GM12891 (cell line): ENCODE results near the gene APEH.
A peak's percentile ranks its signal among the peaks of the same experiment; 100 is the strongest.
"Not testable (repeated sequence)": the region's sequence is repeated elsewhere in the genome, so short reads cannot be mapped to it uniquely, and the experiment has no call there.

ENCODE experiments used
- DNase-seq: peaks from one replicate; pipeline ENCODE4 v3.0.0; 2011; ENCODE audit warnings: low spot score; ENCODE audit not compliant: insufficient read length
- FAIRE-seq: peaks from 2 replicates; lab custom pipeline; 2011; peaks lifted over from hg19 to GRCh38; lab: Jason Lieb, UNC
- PAX5 ChIP-seq: IDR thresholded peaks from 2 replicates; pipeline ENCODE4 v1.6.1; 2011; ENCODE audit warnings: low read length, moderate library complexity, mild to moderate bottlenecking; ENCODE audit not compliant: insufficient read depth, severe bottlenecking
- POLR2A ChIP-seq: IDR thresholded peaks from 2 replicates; pipeline ENCODE4 v1.6.1; 2011; ENCODE audit warnings: low read depth, low read length, control low read depth
- POLR2AphosphoS5 ChIP-seq: IDR thresholded peaks from 2 replicates; pipeline ENCODE4 v1.6.1; 2011; ENCODE audit warnings: low read depth, low read length, control low read depth
- POU2F2 ChIP-seq: IDR thresholded peaks from 2 replicates; pipeline ENCODE4 v1.6.1; 2011; ENCODE audit warnings: low read depth, mild to moderate bottlenecking, control low read depth, low read length, moderate library complexity
- SPI1 ChIP-seq: IDR thresholded peaks from 2 replicates; pipeline ENCODE4 v1.6.1; 2011; ENCODE audit warnings: low read depth, low read length, control low read depth
- TAF1 ChIP-seq: IDR thresholded peaks from 2 replicates; pipeline ENCODE4 v1.6.1; 2011; ENCODE audit warnings: low read depth, low read length, control low read depth

Gene APEH

DNA sequence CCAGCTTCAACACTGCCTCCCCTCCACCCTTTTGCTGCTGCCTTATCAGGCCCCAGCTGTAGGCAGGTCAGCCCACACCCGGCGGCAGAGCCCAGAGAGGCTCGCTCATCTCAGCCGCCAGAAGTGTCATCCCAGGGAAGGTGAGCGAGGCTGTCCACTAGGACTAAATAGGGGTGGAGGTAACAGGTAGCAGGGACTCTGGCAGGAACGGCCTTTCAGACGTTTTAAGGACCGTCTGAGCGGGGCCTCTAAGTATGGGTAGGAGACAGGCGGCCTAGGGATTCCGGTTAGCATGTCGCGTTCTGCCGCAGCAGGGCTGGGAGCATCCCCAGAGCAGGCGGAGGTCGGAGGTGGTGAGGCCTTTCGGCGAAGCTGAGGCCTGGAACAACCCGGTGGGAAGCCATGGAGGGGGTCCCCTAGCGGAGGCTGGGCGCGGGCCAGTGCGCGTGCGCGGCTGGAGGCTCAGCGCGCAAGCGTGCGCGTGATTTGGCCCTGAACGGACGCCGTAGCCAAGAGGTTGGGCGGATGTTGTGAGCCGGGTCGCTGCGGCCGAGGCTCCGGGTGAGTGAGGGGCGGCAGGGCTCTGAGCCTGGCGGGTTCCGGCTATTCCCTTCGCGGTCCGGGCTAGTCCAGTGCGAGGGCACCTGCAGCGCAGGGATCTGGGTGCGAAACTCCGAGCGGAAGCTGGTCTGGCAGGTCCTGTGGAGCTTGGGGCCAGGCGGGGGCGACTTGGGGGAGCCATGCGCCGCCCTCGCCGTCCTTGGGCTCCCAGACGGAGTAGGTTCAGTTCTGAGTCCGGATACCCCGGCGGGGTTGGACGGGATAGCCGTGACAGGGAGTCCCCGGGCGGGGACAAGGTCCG is 15.1 kb downstream of the APEH start, which contains the start of the genes MST1 and RNF123:
Gene MST1, minus strand, starts transcription at position 429 of the 862 bp plus-strand sequence. CDS start 783 bp downstream, outside the sequence.
Gene RNF123, plus strand, starts transcription at position 512 of the 862 bp plus-strand sequence. CDS start 1,609 bp downstream, outside the sequence.
- FAIRE-seq (peak; percentile 78), DNase-seq (peak; percentile 98)
- TF ChIP-seq PAX5 (no peak), TAF1 (peak; percentile 66; the same call in 1 of the 2 replicates), POLR2AphosphoS5 (no peak), POU2F2 (0 out of 2 replicates have a peak, but pooled peaks have one; percentile 47), SPI1 (no peak), POLR2A (peak; percentile 63)

DNA sequence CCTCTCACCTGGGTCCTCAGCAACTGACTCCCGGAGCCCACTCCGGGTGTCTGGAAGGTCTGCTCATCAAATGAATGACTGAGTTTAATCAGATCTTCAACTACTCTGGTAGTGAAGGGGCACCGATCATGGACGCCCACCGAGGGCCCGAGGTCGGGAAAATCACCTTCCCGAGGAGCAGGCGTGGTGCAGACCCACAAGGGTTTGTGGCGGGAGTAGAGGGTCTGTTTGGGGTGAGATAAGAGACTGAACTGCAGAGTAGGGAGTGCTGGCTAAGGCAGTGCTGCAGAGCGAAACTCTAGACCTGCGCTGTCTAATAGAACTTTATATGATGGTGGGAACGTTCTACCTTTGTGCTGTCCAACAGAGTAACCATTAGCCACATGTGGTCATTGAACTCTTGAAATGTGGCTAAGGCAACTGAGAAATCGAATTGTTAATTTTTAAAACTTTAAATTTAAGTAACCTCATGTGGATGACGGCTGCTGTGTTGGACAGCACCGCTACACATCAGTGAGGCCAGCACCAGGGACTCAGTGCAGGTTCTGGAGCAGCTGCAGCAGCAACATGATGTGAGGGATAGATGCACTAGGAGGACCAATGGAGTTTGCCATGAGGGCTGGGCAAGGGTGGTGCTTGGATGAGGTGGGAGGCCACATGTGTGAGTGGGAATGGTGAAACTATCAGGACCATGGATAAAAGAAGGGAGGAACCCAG is 15.9 kb downstream of the APEH start:
- FAIRE-seq, DNase-seq: not testable (repeated sequence)

DNA sequence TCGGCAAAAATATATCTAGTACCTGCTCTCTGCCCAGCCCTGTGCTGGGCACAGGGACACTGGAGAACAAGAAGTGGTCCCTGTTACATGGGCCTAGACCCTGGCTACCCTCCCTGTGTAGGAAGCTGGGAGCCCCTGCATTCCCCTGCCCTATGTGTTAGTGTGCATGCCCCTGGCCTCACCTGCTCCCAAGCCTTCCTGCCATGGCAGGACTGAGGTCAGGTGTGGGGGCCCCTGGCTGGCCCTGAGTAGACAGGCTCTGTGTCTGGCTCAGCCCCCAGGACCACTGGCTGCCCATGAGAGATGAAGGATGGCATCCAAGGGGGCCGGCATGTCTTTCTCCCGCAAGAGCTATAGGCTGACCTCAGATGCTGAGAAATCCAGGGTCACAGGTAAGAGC is 16.7 kb downstream of the APEH start:
- FAIRE-seq, DNase-seq: not testable (repeated sequence)

DNA sequence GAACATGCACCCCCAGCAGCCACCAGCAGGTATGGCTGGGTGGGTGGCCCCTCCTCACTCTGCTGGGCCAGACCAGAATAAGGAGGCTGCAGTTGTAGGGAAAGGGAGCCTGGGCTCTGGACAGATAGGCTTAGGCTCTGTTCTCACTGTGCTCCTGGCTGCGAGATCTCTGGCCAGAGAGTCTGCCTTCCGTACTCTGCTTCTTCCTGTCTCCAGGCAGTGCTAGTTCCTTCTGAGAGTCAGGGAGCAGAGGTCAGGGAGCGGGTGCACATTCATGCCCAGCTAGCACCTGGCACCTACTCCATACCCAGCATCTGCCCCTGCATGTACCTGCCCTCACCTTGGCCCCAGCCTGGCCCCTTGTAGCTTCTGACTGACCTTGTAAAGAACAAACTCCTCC is 17.3 kb downstream of the APEH start:
- DNase-seq, FAIRE-seq: not testable (repeated sequence)

DNA sequence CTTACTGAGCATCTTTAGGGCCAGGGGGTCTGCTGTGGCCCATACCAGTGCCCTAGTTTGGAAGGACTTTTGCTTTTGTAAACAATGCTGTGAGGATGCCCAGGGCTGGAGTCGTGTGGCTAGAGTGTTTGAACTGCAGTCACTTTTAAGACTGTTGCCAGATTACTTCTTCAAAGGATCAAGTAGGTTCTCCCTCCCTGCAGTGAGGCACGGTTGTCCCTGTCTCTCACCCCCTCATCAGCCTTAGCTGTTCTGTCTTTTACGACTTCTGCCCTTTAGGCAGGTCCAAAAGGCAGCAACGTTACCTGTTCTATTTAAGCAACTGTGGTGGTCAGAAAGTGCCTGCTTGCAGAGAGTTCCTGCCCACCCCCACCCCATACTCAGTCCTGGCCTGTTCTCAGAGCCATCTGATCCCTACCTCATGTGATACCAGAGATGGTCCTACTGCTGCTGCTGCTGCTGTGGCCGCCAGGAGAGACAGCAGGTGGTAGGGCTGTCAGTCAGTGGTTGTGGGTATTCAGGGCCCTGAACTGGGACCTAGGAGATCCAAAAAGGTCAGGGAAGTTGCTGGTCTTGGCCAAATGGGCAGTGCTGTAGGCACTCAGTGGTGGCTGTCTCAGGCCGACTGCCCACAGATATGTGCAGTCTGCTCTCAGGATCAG is 20.4 kb downstream of the APEH start:
- DNase-seq, FAIRE-seq: not testable (repeated sequence)

DNA sequence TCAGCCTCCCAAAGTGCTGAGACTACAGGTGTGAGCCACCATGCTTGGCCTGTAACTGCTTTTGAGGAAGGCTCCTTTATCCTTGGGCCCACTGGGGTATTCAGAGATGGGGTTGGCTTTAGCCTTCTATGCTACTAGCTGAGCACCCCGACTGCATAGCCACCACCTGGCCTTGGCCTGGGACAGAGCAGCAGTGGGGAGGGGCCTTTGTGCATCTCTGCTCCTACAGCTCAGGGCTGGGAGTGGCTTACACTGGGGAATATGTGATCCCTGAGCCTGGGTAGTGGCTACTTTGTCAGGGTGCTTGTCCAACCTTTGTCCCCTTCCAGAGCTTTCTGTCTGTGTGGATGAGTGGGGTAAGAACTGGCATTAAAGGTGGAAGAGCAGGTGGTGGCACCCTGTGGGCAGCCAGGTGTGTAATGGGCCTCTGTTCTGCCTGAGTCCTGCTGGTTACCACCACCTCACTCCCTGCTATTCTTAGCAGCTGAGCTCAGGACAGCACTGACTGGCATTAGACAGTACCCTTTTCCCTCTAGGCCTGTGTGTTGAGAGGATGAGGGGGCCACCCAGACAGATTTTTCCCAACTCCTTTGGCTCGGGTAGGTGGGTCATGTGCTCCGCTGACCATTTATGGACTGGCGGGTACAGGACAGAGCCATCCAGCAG is 21.3 kb downstream of the APEH start:
- not testable (repeated sequence) for DNase-seq
- peak; percentile 71 for FAIRE-seq

DNA sequence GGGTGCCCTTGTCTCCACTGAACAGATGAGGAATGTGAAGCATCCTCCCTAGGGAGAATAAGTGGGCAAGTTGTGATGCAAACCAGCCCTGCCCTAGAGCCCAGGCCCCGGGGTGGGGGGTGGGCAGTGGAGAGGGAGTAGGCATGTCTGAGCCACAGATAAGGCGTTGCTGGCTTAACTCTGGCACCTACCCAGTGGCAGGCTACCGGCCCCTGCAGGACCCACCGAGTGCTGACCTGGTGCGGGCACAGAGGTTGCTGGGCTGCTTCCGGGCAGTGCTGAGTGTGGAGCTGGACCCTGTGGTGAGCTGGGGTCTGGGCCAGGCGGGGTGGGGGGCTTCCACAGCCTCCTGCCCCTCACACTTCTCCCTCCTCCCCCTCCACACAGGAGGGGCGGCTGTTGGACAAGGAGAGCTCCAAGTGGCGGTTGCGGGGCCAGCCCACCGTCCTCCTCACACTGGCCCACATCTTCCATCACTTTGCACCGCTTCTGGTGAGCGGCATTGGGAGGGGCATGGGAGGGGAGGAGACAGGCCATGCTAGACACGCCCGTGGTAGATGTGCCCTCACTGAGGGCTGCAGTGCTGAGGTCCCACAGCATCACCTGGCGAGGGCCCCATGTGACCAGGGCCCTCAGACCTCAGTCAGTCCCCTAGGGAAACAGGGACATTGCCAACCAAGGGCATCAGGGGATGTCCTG is 25.3 kb downstream of the APEH start:
- no peak for FAIRE-seq
- TF ChIP-seq POLR2AphosphoS5 (no peak), TAF1 (no peak), POLR2A (no peak)
- no peak for DNase-seq

DNA sequence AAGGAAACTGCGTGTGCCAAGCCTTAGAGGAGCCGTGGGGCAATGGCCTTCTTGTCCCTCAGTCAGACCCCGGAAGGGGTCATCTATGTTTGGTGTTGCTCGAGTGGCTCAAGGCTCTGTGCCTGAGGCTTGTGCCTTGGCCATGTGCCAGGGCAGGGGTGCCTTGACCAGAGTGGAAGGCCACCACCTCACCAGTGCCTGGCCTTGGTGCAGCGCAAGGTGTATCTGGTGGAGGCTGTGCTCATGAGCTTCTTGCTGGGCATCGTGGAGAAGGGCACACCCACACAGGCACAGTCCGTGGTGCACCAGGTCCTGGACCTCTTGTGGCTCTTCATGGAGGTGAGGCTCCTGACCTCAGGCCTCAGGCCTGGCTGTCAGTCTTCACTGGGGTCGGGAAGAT is 25.9 kb downstream of the APEH start:
- no peak for DNase-seq
- TF ChIP-seq TAF1 (no peak), POLR2A (no peak), POLR2AphosphoS5 (no peak), POU2F2 (no peak), SPI1 (no peak), PAX5 (no peak)
- no peak for FAIRE-seq

DNA sequence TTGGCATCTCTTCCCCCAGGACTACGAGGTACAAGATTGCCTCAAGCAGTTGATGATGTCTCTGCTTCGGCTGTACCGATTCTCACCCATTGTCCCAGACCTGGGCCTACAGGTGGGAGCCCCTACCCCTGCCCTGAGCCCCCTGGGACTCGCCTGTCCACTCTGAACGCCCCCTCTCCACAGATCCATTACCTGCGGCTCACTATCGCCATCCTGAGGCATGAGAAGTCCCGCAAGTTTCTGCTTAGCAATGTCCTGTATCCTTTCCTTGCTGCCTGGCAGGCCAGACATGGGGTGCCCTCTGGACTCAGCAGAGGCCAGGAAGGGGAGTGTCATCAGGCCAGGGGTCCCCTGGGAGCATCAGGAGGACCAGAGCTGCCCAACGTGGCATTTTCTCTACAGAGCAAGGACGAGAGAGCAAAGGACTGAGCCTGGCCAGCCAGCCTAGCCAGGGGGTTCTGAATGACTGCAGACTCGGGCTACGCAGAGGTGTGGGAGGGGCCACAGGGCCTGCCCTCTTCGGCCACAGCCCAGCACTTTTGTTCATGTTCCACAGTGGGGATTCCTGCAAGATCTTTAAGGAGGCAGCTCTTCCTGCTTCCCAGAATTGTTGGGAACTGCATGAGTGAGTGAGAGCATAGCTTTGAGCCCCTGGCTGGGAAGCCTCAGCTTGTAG is 26.4 kb downstream of the APEH start:
- TF ChIP-seq TAF1 (no peak), POLR2AphosphoS5 (no peak), POU2F2 (no peak), SPI1 (no peak), PAX5 (no peak), POLR2A (no peak)
- DNase-seq: no peak
- no peak for FAIRE-seq
